ENCODE results near the gene TBC1D22B.
"Not testable (repeated sequence)": the region's sequence is repeated elsewhere in the genome, so short reads cannot be mapped to it uniquely, and the experiment has no call there.

The TBC1D22B gene

GRCh38 chr6:37321516-37322415 lies 64.2 kb downstream of the TBC1D22B start:
- DNase-seq = no peak

- DNase-seq = no peak
These were observed 66.0 kb downstream of the TBC1D22B start for GRCh38 chr6:37323580-37323979.

GRCh38 chr6:37324131-37325033 lies 66.8 kb downstream of the TBC1D22B start:
- no peak for DNase-seq

GRCh38 chr6:37330345-37330744 lies 72.8 kb downstream of the TBC1D22B start:
- not testable (repeated sequence) for DNase-seq

GRCh38 chr6:37331047-37331446 lies 73.5 kb downstream of the TBC1D22B start:
- no peak for DNase-seq

GRCh38 chr6:37332894-37333293 lies 75.3 kb downstream of the TBC1D22B start:
- no peak for DNase-seq

GRCh38 chr6:37334047-37334446 lies 76.5 kb downstream of the TBC1D22B start:
- no peak for DNase-seq

GRCh38 chr6:37338317-37338716 lies 80.7 kb downstream of the TBC1D22B start:
- not testable (repeated sequence) for DNase-seq

- no peak for DNase-seq
These were observed 81.2 kb downstream of the TBC1D22B start for GRCh38 chr6:37338745-37339255.

GRCh38 chr6:37339741-37340638 lies 82.4 kb downstream of the TBC1D22B start:
- no peak for DNase-seq

GRCh38 chr6:37340639-37340943 lies 83.0 kb downstream of the TBC1D22B start:
- no peak for DNase-seq

- no peak for DNase-seq
These were observed 85.7 kb downstream of the TBC1D22B start for GRCh38 chr6:37343248-37343647.

GRCh38 chr6:37344308-37344707 lies 86.7 kb downstream of the TBC1D22B start:
- DNase-seq = no peak

GRCh38 chr6:37345804-37346203 lies 88.2 kb downstream of the TBC1D22B start:
- DNase-seq = not testable (repeated sequence)

- DNase-seq = no peak
These were observed 89.6 kb downstream of the TBC1D22B start for GRCh38 chr6:37347177-37347576.

- DNase-seq = no peak
These were observed 90.1 kb downstream of the TBC1D22B start for GRCh38 chr6:37347670-37348111.

GRCh38 chr6:37351027-37351426 lies 93.5 kb downstream of the TBC1D22B start:
- DNase-seq = no peak

- DNase-seq = no peak
These were observed 94.8 kb downstream of the TBC1D22B start for GRCh38 chr6:37352384-37352783.

GRCh38 chr6:37353761-37354525 lies 96.4 kb downstream of the TBC1D22B start, which contains the start of gene RNF8:
TSS of gene RNF8 (plus strand) at chr6:37353983. CDS start at chr6:37354165, 182 bp downstream.
- peak; percentile 89 for DNase-seq

GRCh38 chr6:37354526-37355384 lies 97.2 kb downstream of the TBC1D22B start:
- peak; percentile 53 for DNase-seq

All from right kidney (tissue), 1 donor.